IgD-negative memory B cell (primary cell): Measurements from ENCODE around the gene TBXAS1. TPM values are rescaled to one million over a fixed set of nuclear protein-coding genes. Genes with fewer than 3 reads are reported as not detected.

Experiments
- H3K27ac Mint-ChIP-seq, 3 donors: one replicate each; pipeline ENCODE4 v1.8.0; 2020 to 2022; ENCODE audit warnings: mild to moderate bottlenecking in 3 of 3, mixed read lengths in 3 of 3, moderate library complexity in 1 of 3
- H3K27me3 Mint-ChIP-seq: one replicate; pipeline ENCODE4 v1.8.0; 2021; ENCODE audit warnings: mixed read lengths
- H3K36me3 Mint-ChIP-seq: one replicate; pipeline ENCODE4 v1.8.0; 2020; ENCODE audit warnings: mild to moderate bottlenecking, mixed read lengths
- H3K4me1 Mint-ChIP-seq, 3 donors: one replicate each; pipeline ENCODE4 v1.8.0; 2020 to 2022; ENCODE audit warnings: mixed read lengths in 3 of 3, mild to moderate bottlenecking in 1 of 3
- H3K4me3 Mint-ChIP-seq, 4 donors: one replicate each; pipeline ENCODE4 v1.8.0; 2020 to 2022; ENCODE audit warnings: mild to moderate bottlenecking in 4 of 4, mixed read lengths in 4 of 4, moderate library complexity in 3 of 4
- H3K9me3 Mint-ChIP-seq, 3 donors: one replicate each; pipeline ENCODE4 v1.8.0; 2020 to 2021; ENCODE audit warnings: mixed read lengths in 3 of 3, mild to moderate bottlenecking in 1 of 3
- polyA plus RNA-seq: library from polyadenylated mRNA; unstranded; fragments of 300-500 nt; fragmentation: Illumina TruSeq; gene quantifications from one replicate; pipeline ENCODE4 v1.2.3, GENCODE V29; 2021

Gene TBXAS1
- polyA plus RNA-seq, 1 donor from 2014 or later = 16.7 TPM

- Mint-ChIP-seq H3K27me3 (peaks cover 1% of the 10 kb centered on the region), H3K27ac (no peak overlapping the region), H3K9me3 (peaks cover 0 to 2% (median 0%) of the 10 kb centered on the region in 3 donors), H3K4me1 (peaks cover 0 to 5% (median 0%) of the 10 kb centered on the region in 3 donors), H3K36me3 (peaks cover 8% of the 10 kb centered on the region), H3K4me3 (peak overlapping the region in 1 of 4 donors; percentile 72)
These were observed 186.5 kb downstream of the TBXAS1 start for GRCh38 chr7:140015471-140015970.

DNA sequence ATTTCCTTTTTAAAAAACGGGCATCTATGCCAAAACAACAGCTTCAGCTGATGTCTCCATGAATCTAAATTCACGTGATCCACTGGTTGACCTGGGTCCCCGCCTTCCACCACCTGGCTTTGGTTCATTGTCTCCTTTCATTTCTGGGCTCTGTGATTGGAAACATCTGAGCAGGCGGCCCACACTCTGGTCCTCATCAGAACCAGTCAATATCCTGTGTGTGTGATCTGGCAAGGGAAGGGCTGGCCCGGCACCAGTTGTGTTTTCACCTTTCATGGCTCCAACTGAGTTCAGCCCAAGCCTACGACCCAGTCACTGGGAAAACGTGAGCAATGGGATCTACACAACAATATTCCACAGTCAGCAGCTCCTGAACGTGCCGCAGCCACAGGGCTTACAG is 187.5 kb downstream of the TBXAS1 start:
- H3K27me3 Mint-ChIP-seq = peaks cover 1% of the 10 kb centered on the region
- no peak overlapping the region for H3K27ac Mint-ChIP-seq
- peaks cover 0 to 2% (median 0%) of the 10 kb centered on the region in 3 donors for H3K9me3 Mint-ChIP-seq
- no peak overlapping the region for H3K4me3 Mint-ChIP-seq
- peaks cover 5% of the 10 kb centered on the region for H3K36me3 Mint-ChIP-seq
- peaks cover 0 to 2% (median 0%) of the 10 kb centered on the region in 3 donors for H3K4me1 Mint-ChIP-seq

GRCh38 chr7:140017034-140017433 is 188.0 kb downstream of the TBXAS1 start:
- Mint-ChIP-seq H3K27ac (no peak overlapping the region), H3K4me3 (no peak overlapping the region), H3K27me3 (peaks cover 1% of the 10 kb centered on the region)

DNA sequence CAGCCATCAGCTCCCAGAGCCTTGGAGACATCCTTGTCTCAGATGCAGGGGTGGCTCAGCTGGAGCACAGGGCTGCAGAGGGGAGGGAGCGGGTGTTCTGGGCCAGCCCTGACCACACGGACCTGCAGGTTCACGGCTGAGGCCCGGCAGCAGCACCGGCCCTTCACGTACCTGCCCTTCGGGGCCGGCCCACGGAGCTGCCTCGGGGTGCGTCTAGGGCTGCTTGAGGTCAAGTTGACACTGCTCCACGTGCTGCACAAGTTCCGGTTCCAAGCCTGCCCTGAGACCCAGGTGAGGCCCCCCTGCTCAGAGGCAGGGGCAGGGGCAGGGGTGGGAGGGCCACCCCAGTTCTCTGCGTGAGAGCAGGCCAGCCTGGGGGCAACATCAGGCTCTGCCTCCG is 188.5 kb downstream of the TBXAS1 start:
- Mint-ChIP-seq H3K27ac (no peak overlapping the region), H3K9me3 (peaks cover 0 to 2% (median 0%) of the 10 kb centered on the region in 3 donors), H3K4me1 (peaks cover 0 to 2% (median 0%) of the 10 kb centered on the region in 3 donors), H3K36me3 (peaks cover 5% of the 10 kb centered on the region), H3K27me3 (peaks cover 1% of the 10 kb centered on the region), H3K4me3 (no peak overlapping the region)

More at GRCh38 chr7:140017034-140017433, 188.0 kb downstream of the TBXAS1 start:
- Mint-ChIP-seq H3K9me3 (peaks cover 0 to 2% (median 0%) of the 10 kb centered on the region in 3 donors), H3K4me1 (peaks cover 0 to 2% (median 0%) of the 10 kb centered on the region in 3 donors), H3K36me3 (peaks cover 5% of the 10 kb centered on the region)

DNA sequence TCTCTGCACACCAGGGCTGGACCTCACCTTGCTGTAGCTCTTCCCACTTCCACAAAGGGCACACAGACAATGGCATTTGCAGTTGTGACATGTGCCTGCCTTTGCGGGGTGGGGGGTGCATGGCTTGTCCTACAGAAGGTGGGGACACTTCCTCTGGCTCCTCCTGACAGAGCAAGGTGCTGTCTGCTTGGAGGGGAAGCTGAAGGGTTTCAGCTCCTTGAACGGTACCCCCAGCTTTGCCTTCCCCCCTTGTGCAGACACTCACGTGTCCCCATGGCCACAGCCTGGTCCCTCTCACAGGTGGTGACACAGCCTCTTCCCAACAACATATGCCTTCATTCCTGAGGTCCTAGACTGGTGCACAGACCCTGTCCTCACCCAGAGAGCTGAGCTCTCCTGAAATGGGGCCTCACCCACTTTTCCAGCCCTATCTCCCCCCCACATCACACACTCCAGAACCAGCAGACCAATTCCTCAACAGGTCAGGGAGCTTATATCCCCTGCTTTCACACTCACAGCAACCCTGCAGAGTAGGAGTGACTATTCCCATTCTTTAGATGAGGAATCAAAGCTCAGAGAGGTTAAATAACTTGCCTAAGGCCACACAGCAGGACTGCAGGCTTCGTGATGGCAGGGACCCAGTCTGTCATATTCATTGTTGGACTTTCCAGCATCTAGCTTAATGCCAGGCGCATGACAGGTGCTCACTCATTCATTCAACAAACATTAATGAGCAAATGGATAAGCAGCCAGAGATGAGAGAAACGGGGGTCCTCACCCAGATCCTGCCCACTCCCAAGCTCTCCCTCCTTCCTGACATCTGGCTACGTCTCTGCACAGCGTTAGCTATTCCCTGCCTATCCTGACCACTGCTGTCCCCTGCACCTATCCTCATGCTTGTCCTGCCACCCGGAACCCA is 189.3 kb downstream of the TBXAS1 start:
- peaks cover 5% of the 10 kb centered on the region for H3K36me3 Mint-ChIP-seq
- H3K4me3 Mint-ChIP-seq = no peak overlapping the region

GRCh38 chr7:140019172-140019571 is 190.1 kb downstream of the TBXAS1 start:
- no peak overlapping the region for H3K4me3 Mint-ChIP-seq
- peaks cover 1% of the 10 kb centered on the region for H3K27me3 Mint-ChIP-seq
- H3K9me3 Mint-ChIP-seq = no peaks in the 10 kb centered on the region
- H3K36me3 Mint-ChIP-seq = peaks cover 6% of the 10 kb centered on the region
- H3K4me1 Mint-ChIP-seq = peaks cover 0 to 2% (median 0%) of the 10 kb centered on the region in 3 donors
- H3K27ac Mint-ChIP-seq = peak overlapping the region in 2 of 3 donors; percentile 28 to 57

More for the DNA sequence above, 189.3 kb downstream of the TBXAS1 start:
- peaks cover 1% of the 10 kb centered on the region for H3K27me3 Mint-ChIP-seq
- peak overlapping the region in 2 of 3 donors; percentile 28 to 57 for H3K27ac Mint-ChIP-seq
- H3K4me1 Mint-ChIP-seq = peaks cover 0 to 2% (median 0%) of the 10 kb centered on the region in 3 donors
- no peaks in the 10 kb centered on the region for H3K9me3 Mint-ChIP-seq

- peaks cover 6% of the 10 kb centered on the region for H3K36me3 Mint-ChIP-seq
- H3K4me3 Mint-ChIP-seq = no peak overlapping the region
- peaks cover 0 to 2% (median 0%) of the 10 kb centered on the region in 3 donors for H3K4me1 Mint-ChIP-seq
- peaks cover 1% of the 10 kb centered on the region for H3K27me3 Mint-ChIP-seq
- H3K27ac Mint-ChIP-seq = no peak overlapping the region
- no peaks in the 10 kb centered on the region for H3K9me3 Mint-ChIP-seq
These were observed 190.5 kb downstream of the TBXAS1 start for GRCh38 chr7:140019606-140020005.

GRCh38 chr7:140021603-140022002 is 192.5 kb downstream of the TBXAS1 start:
- H3K36me3 Mint-ChIP-seq = peaks cover 4% of the 10 kb centered on the region
- no peak overlapping the region for H3K4me3 Mint-ChIP-seq
- no peaks in the 10 kb centered on the region for H3K9me3 Mint-ChIP-seq
- H3K27ac Mint-ChIP-seq = peak overlapping the region in 1 of 3 donors; percentile 13
- no peaks in the 10 kb centered on the region for H3K27me3 Mint-ChIP-seq
- H3K4me1 Mint-ChIP-seq = peaks cover 0 to 2% (median 0%) of the 10 kb centered on the region in 3 donors

GRCh38 chr7:140022582-140023211 is 193.6 kb downstream of the TBXAS1 start:
- Mint-ChIP-seq H3K27me3 (no peaks in the 10 kb centered on the region), H3K9me3 (no peaks in the 10 kb centered on the region), H3K27ac (peak overlapping the region in 2 of 3 donors; percentile 13 to 50), H3K4me3 (no peak overlapping the region), H3K36me3 (peaks cover 5% of the 10 kb centered on the region), H3K4me1 (peaks cover 0 to 2% (median 0%) of the 10 kb centered on the region in 3 donors)

DNA sequence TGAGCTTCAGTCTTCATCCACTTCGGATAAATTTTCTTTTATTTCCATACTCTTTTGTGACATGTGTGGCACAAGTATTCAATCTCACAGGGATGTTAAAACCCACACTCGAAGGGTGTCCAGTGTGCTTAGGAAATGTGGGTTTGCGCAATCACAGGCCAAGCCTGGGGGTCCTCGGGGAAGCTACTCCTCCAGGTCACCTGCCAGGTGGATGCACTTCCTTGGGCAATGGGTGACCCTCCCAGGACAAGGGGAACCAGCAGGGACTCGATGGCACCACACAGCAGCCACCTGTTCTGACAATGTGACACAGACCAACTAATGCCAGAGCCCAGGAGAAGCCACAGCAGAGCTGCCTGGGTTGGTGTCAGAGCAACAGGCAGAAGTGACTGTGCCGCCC is 194.7 kb downstream of the TBXAS1 start:
- Mint-ChIP-seq H3K36me3 (peaks cover 5% of the 10 kb centered on the region), H3K9me3 (no peaks in the 10 kb centered on the region), H3K4me1 (no peaks in the 10 kb centered on the region), H3K27me3 (no peaks in the 10 kb centered on the region), H3K4me3 (no peak overlapping the region), H3K27ac (peak overlapping the region in 2 of 3 donors; percentile 42 to 47)

GRCh38 chr7:140024585-140024984 is 195.5 kb downstream of the TBXAS1 start:
- Mint-ChIP-seq H3K9me3 (no peaks in the 10 kb centered on the region), H3K27me3 (no peaks in the 10 kb centered on the region), H3K27ac (no peak overlapping the region), H3K4me3 (no peak overlapping the region), H3K36me3 (peaks cover 5% of the 10 kb centered on the region), H3K4me1 (no peaks in the 10 kb centered on the region)

GRCh38 chr7:140025241-140025640 is 196.2 kb downstream of the TBXAS1 start:
- Mint-ChIP-seq H3K27ac (no peak overlapping the region), H3K36me3 (peaks cover 5% of the 10 kb centered on the region), H3K9me3 (no peaks in the 10 kb centered on the region), H3K4me3 (no peak overlapping the region), H3K27me3 (no peaks in the 10 kb centered on the region), H3K4me1 (no peaks in the 10 kb centered on the region)

- Mint-ChIP-seq H3K36me3 (peaks cover 5% of the 10 kb centered on the region), H3K27me3 (no peaks in the 10 kb centered on the region), H3K4me1 (no peaks in the 10 kb centered on the region), H3K27ac (no peak overlapping the region), H3K4me3 (no peak overlapping the region), H3K9me3 (no peaks in the 10 kb centered on the region)
These were observed 196.9 kb downstream of the TBXAS1 start for GRCh38 chr7:140025814-140026433.

DNA sequence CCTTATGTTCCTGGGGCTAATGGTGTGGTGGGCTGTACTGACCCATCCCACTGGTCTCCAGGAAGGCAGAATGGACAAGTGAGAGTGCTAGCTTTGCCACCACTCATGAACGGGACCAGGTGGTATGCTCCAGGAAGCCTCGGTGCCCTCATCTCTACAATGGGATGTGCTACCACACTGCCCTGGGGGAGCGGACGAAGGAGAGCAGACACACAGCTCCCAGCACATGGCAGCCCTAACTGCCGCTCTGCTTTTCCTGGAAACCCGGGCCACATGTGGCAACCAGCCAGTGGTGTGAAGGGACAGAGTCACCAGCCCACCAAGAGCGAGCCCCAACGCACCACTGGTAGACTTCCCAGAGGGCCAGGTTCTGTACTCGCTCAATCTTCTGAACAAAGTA is 197.9 kb downstream of the TBXAS1 start:
- peak overlapping the region in 1 of 3 donors; percentile 16 for H3K27ac Mint-ChIP-seq
- H3K9me3 Mint-ChIP-seq = no peaks in the 10 kb centered on the region
- H3K27me3 Mint-ChIP-seq = no peaks in the 10 kb centered on the region
- no peak overlapping the region for H3K4me3 Mint-ChIP-seq
- H3K36me3 Mint-ChIP-seq = peaks cover 5% of the 10 kb centered on the region
- H3K4me1 Mint-ChIP-seq = no peaks in the 10 kb centered on the region

DNA sequence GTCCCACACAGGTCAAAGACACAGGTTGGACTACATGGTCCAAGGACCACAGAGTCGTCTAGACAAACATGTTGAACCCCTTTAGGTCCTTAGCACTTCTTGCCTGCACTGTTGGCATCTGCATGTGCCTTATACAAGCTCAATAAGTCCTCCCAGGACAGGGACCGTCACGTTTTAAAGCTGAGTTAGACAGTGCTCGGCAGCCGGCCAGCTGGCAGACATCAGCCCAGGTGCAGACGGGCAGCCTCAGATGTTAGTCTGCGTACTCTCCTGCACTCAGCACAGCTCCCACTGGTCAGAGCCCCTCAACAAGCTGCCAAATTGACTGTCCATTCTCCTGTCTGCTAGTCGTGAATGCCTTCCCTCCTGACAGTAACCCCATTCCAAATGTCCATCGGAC is 198.8 kb downstream of the TBXAS1 start:
- no peak overlapping the region for H3K4me3 Mint-ChIP-seq
- H3K27me3 Mint-ChIP-seq = no peaks in the 10 kb centered on the region
- H3K9me3 Mint-ChIP-seq = no peaks in the 10 kb centered on the region
- H3K27ac Mint-ChIP-seq = no peak overlapping the region
- H3K4me1 Mint-ChIP-seq = peaks cover 4 to 7% (median 5%) of the 10 kb centered on the region in 3 donors
- H3K36me3 Mint-ChIP-seq = peaks cover 5% of the 10 kb centered on the region
